RWPE1 (cell line): ENCODE measurements around the gene PAFAH1B2.

Experiments
- CTCF ChIA-PET: fragments of 350-600 bp; sonication (Branson Sonifier 250); formaldehyde crosslinking; extraction: SDS; loops from one replicate; lab custom pipeline; 2021; lab: Yijun Ruan, JAX
- POLR2A ChIA-PET: fragments of 400-600 bp; formaldehyde crosslinking; extraction: SDS; loops from one replicate; lab custom pipeline; 2020; ENCODE audit warnings: antibody characterized with exemption; ENCODE audit not compliant: low non-redundant PET; lab: Yijun Ruan, JAX
- DNase-seq: peaks from one replicate; pipeline ENCODE4 v3.0.0; 2012; ENCODE audit warnings: low spot score
- H3K27ac ChIP-seq: fragments of 450-650 bp; 2 replicates; pipeline ENCODE4 v1.5.1; 2017
- CTCF ChIP-seq: fragments of 450-650 bp; conservative IDR thresholded peaks from 2 replicates; pipeline ENCODE4 v1.5.1; 2017; ENCODE audit warnings: low read depth, mild to moderate bottlenecking

PAFAH1B2 gene

GRCh38 chr11:117187007-117187406 lies 42.9 kb downstream of the PAFAH1B2 start:
- ChIA-PET POLR2A (no interaction called here), CTCF (no interaction called here)
- no peak for DNase-seq
- TF ChIP-seq CTCF: no peak
- H3K27ac ChIP-seq: peak overlapping the region; percentile 11; the same call in 1 of the 2 replicates

GRCh38 chr11:117187428-117187798 lies 43.3 kb downstream of the PAFAH1B2 start:
- TF ChIP-seq CTCF: no peak
- CTCF ChIA-PET: no interaction called here
- DNase-seq: no peak
- POLR2A ChIA-PET: no interaction called here
- H3K27ac ChIP-seq: peak overlapping the region; percentile 11; the same call in 1 of the 2 replicates

- no peak for DNase-seq
- ChIA-PET POLR2A (no interaction called here), CTCF (no interaction called here)
- no peak for TF ChIP-seq CTCF
- H3K27ac ChIP-seq: peak overlapping the region; percentile 11; the same call in 1 of the 2 replicates
These were observed 43.9 kb downstream of the PAFAH1B2 start for GRCh38 chr11:117187799-117188481.

GRCh38 chr11:117188620-117189081 lies 44.6 kb downstream of the PAFAH1B2 start:
- TF ChIP-seq CTCF: no peak
- no peak for DNase-seq
- POLR2A ChIA-PET: no interaction called here
- H3K27ac ChIP-seq: no peak overlapping the region
- CTCF ChIA-PET: no interaction called here

GRCh38 chr11:117189191-117189940 lies 45.3 kb downstream of the PAFAH1B2 start:
- peak overlapping the region; percentile 21; the same call in 1 of the 2 replicates for H3K27ac ChIP-seq
- POLR2A ChIA-PET: no interaction called here
- CTCF ChIA-PET: no interaction called here
- TF ChIP-seq CTCF: no peak
- DNase-seq: no peak

- DNase-seq: no peak
- POLR2A ChIA-PET: no interaction called here
- no peak for TF ChIP-seq CTCF
- CTCF ChIA-PET: no interaction called here
- peak overlapping the region; percentile 21; the same call in 1 of the 2 replicates for H3K27ac ChIP-seq
These were observed 46.0 kb downstream of the PAFAH1B2 start for GRCh38 chr11:117189941-117190544.
